Measurements from ENCODE around the gene ZMAT5. TPM values are rescaled to one million over a fixed set of nuclear protein-coding genes. Genes with fewer than 3 reads are reported as not detected.

ZMAT5 gene
- total RNA-seq, 4 donors from 2014 or later: 16.2 to 40.1 (median 24.3) TPM

- H3K9me3 ChIP-seq: no peaks in the 10 kb centered on the region
- WGBS, 2 donors: 51 to 65% methylated on average over 5 to 9 of the region's 13 CpGs
- no peak overlapping the region for H3K27ac ChIP-seq
- peaks cover 0 to 4% of the 10 kb centered on the region in 2 donors for H3K4me1 ChIP-seq
- no peak overlapping the region for H3K4me3 ChIP-seq (replicated peaks in 1 of 3)
- TF ChIP-seq CTCF (IDR thresholded peaks at IDR 0.05) (no peak), POLR2A (IDR thresholded peaks at IDR 0.05) (no peak)
- intact Hi-C loops (cut with DNase I): no loop called here
- DNase-seq: no peak
- H3K36me3 ChIP-seq: no peaks in the 10 kb centered on the region
- peaks cover 4% of the 10 kb centered on the region for H3K27me3 ChIP-seq
Observed at GRCh38 chr22:29715240-29715639, 51.6 kb downstream of the ZMAT5 start.

GRCh38 chr22:29713156-29713727, 53.6 kb downstream of the ZMAT5 start:
- no peak for DNase-seq
- no peaks in the 10 kb centered on the region for H3K36me3 ChIP-seq
- intact Hi-C loops (cut with DNase I): no loop called here
- WGBS, 2 donors: 56 to 61% methylated on average over 8 of the region's 8 CpGs
- H3K27me3 ChIP-seq: no peaks in the 10 kb centered on the region
- no peak overlapping the region for H3K27ac ChIP-seq
- H3K4me1 ChIP-seq: no peaks in the 10 kb centered on the region
- H3K9me3 ChIP-seq: no peaks in the 10 kb centered on the region
- TF ChIP-seq CTCF (IDR thresholded peaks at IDR 0.05) (no peak), POLR2A (IDR thresholded peaks at IDR 0.05) (no peak)
- no peak overlapping the region for H3K4me3 ChIP-seq (replicated peaks in 1 of 3)

- 86 to 93% methylated on average over 2 of the region's 2 CpGs for WGBS, 2 donors
- Histone ChIP-seq H3K36me3 (no peaks in the 10 kb centered on the region), H3K27ac (no peak overlapping the region), H3K4me1 (no peaks in the 10 kb centered on the region), H3K9me3 (no peaks in the 10 kb centered on the region), H3K4me3 (replicated peaks in 1 of 3) (no peak overlapping the region), H3K27me3 (no peaks in the 10 kb centered on the region)
- no peak for TF ChIP-seq POLR2A (IDR thresholded peaks at IDR 0.05)
- TF ChIP-seq CTCF (IDR thresholded peaks at IDR 0.05): no peak
- no peak for DNase-seq
- intact Hi-C loops (cut with DNase I): no loop called here
Observed at GRCh38 chr22:29712119-29712518, 54.7 kb downstream of the ZMAT5 start.

GRCh38 chr22:29710922-29711593, 55.7 kb downstream of the ZMAT5 start:
- TF ChIP-seq CTCF (IDR thresholded peaks at IDR 0.05): no peak
- no peak for TF ChIP-seq POLR2A (IDR thresholded peaks at IDR 0.05)
- Histone ChIP-seq H3K4me3 (replicated peaks in 1 of 3) (no peak overlapping the region), H3K9me3 (no peaks in the 10 kb centered on the region), H3K27me3 (no peaks in the 10 kb centered on the region), H3K4me1 (no peaks in the 10 kb centered on the region), H3K27ac (no peak overlapping the region), H3K36me3 (no peaks in the 10 kb centered on the region)
- DNase-seq: no peak
- intact Hi-C loops (cut with DNase I): no loop called here
- WGBS, 2 donors: 51 to 53% methylated on average over 6 to 18 of the region's 18 CpGs

- DNase-seq: no peak
- Histone ChIP-seq H3K4me3 (replicated peaks in 1 of 3) (no peak overlapping the region), H3K27me3 (no peaks in the 10 kb centered on the region), H3K36me3 (no peaks in the 10 kb centered on the region), H3K4me1 (peaks cover 0 to 6% of the 10 kb centered on the region in 2 donors), H3K9me3 (no peaks in the 10 kb centered on the region), H3K27ac (no peak overlapping the region)
- intact Hi-C loops (cut with DNase I): no loop called here
- WGBS, 2 donors: 78 to 79% methylated on average over 12 to 15 of the region's 15 CpGs
- TF ChIP-seq CTCF (IDR thresholded peaks at IDR 0.05): no peak
- no peak for TF ChIP-seq POLR2A (IDR thresholded peaks at IDR 0.05)
Observed at GRCh38 chr22:29710193-29710592, 56.6 kb downstream of the ZMAT5 start.
